GM19468 (cell line): ENCODE measurements around the gene TACC3.

Experiments
- ATAC-seq: cut with Tn5 transposase; IDR thresholded peaks from one replicate; pipeline ENCODE4 v1.9.1; 2021; ENCODE audit warnings: mild to moderate bottlenecking, moderate library complexity, moderate number of reproducible peaks; ENCODE audit not compliant: unreplicated experiment; ENCODE audit errors: extremely low read depth

TACC3 gene

GRCh38 chr4:1721666-1722550 is 587 bp downstream of the TACC3 start:
- no peak for ATAC-seq

GRCh38 chr4:1722551-1723118 is 1.3 kb downstream of the TACC3 start:
- ATAC-seq = no peak

GRCh38 chr4:1723131-1723801 is 1.9 kb downstream of the TACC3 start:
- no peak for ATAC-seq

- ATAC-seq = no peak
Observed at GRCh38 chr4:1725521-1725920, 4.2 kb downstream of the TACC3 start.

GRCh38 chr4:1726146-1726934 is 5.0 kb downstream of the TACC3 start:
- ATAC-seq = no peak

GRCh38 chr4:1727117-1728031 is 6.1 kb downstream of the TACC3 start:
- no peak for ATAC-seq

GRCh38 chr4:1728061-1728980 is 7.0 kb downstream of the TACC3 start:
- no peak for ATAC-seq

- ATAC-seq = no peak
Observed at GRCh38 chr4:1730532-1731135, 9.3 kb downstream of the TACC3 start.

GRCh38 chr4:1731180-1731579 is 9.9 kb downstream of the TACC3 start:
- ATAC-seq = no peak

- ATAC-seq = no peak
Observed at GRCh38 chr4:1732911-1733310, 11.6 kb downstream of the TACC3 start.

GRCh38 chr4:1735215-1735614 is 13.9 kb downstream of the TACC3 start:
- no peak for ATAC-seq

- no peak for ATAC-seq
Observed at GRCh38 chr4:1736812-1737211, 15.5 kb downstream of the TACC3 start.

- ATAC-seq = no peak
Observed at GRCh38 chr4:1737666-1738065, 16.3 kb downstream of the TACC3 start.

GRCh38 chr4:1738410-1738809 is 17.1 kb downstream of the TACC3 start:
- ATAC-seq = no peak

GRCh38 chr4:1739358-1739757 is 18.0 kb downstream of the TACC3 start:
- no peak for ATAC-seq

- ATAC-seq = no peak
Observed at GRCh38 chr4:1740021-1740545, 18.8 kb downstream of the TACC3 start.

- no peak for ATAC-seq
Observed at GRCh38 chr4:1741208-1741607, 19.9 kb downstream of the TACC3 start.

GRCh38 chr4:1743551-1743950 is 22.2 kb downstream of the TACC3 start:
- ATAC-seq = no peak
